A549 treated with AZD9567 at 1 μM for 4 hours (cell line): ENCODE data around the gene GRM8. TPM values are rescaled to one million over a fixed set of nuclear protein-coding genes. Genes with fewer than 3 reads are reported as not detected.

Source experiments
- total RNA-seq: library from RNA; stranded (reverse); fragments of 200-300 nt; extraction: Qiagen RNA extraction; gene quantifications from 5 replicates; pipeline ENCODE4 v1.2.3, GENCODE V29; 2022; ENCODE audit not compliant: insufficient read depth

The GRM8 gene
- 0.12 to 0.21 TPM (median 0.17 TPM) in 3 of 5 replicates, not detected in the others for total RNA-seq

GRCh38 chr7:127252778-127253280 lies at the start of gene GRM8:
Gene GRM8, minus strand, starts transcription at chr7:127252941.

Other genes starting within 250 kb of the GRM8 start
- 9.9 to 12.7 TPM (median 11.1 TPM) in 5 replicates for gene ZNF800, start 139.8 kb upstream of the GRM8 start, total RNA-seq